ENCODE results near the gene SGMS1.
"Not testable (repeated sequence)": the region's sequence is repeated elsewhere in the genome, so short reads cannot be mapped to it uniquely, and the experiment has no call there.

SGMS1 gene

DNA sequence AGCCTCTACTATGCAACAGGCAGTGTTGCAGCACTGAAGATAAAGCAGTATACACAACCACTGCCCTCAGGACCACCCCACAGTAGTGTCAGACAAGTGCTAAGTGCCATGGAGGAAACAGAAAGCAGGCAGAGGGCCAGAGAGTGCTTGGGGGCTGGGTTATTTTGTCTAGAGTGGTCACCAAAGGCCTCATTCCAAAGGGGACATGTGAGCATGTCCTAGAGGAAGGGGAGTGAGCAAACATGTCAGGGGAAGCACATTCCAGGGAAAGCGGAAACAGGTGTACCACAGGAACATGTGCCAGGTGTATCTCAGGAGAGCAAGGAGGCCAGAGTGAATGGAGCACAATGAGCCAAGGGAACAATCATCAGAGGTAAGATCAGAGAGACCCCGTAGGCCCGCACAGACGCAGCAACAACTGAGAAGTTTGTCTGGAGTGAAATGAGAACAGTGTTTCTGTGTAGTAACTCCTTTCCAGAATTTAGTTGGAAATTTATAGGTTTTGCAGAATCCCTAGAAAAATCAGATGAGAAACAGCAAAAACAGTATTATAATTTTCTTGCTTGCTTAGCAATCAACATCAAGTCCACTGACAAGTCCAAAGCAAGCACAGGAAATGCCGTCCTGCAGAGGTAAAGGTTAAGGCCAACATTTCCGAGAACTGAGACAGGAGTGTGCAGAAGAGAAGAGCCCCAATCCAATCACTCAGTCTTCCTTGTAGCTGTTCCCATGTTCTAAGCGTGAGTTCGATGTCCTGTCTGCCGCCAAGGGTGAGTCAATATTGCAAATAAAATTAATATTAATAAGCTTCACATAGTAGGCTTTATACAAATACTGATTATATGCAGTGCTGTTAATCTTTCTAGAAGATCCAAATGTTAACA is 67.3 kb downstream of the SGMS1 start:
- DNase-seq (ENCODE audit: low read depth), result no peak

DNA sequence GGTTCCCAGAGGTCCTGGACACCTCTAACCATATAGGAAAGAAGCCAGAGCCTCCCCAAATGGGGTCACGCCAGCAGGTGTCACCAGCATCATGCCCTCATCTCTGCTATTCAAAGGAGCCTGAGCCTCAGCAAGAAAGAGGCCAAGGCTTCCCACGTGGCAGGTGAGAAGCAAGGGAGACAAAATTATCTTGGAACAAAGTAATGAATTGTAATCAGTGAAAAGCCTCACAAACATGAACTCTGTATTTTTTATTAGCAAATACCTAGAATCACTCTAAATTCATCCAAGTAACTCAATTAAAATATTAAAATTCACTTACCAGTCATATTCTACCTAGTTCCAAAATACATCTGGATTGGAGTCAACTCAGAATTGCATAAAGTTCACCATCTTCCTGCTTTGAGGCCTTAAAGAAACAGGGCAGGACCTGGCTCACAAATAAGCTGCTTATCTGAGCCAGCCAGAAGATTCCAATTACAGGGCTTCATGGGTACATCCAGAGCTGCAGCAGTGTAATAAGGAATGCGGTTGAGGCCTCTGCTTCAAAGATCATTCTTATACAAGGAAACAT is 68.7 kb downstream of the SGMS1 start:
- no peak for DNase-seq (ENCODE audit: low read depth)

DNA sequence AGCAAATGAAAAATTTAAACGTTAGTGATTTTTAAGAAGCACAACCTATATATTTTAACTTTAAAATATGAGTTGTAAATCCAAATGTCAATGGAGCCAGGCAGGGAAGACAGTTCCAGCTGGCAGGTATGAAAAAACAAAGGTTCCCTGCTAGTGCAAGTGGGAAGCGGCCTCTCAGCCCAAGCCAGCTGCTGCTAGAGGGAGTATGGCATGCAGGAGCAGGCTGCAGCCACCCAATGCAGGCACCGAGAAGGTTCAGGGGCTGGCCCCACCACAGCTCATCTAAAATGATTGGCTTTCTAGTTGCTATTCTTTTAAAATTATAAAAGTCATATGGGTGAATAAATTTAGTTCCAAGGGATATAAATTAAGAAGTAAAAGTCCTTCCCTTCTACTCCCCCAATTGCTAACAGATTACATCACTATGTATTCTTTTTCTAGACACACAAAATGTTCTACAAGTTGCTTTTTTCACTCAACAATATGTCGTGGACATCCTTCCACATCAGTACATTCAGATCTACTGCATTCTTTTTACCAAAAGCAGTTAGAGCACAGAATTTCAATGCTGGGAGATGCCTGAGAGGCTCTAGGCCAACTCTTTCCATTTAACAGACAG is 69.3 kb downstream of the SGMS1 start:
- no peak for DNase-seq (ENCODE audit: low read depth)

DNA sequence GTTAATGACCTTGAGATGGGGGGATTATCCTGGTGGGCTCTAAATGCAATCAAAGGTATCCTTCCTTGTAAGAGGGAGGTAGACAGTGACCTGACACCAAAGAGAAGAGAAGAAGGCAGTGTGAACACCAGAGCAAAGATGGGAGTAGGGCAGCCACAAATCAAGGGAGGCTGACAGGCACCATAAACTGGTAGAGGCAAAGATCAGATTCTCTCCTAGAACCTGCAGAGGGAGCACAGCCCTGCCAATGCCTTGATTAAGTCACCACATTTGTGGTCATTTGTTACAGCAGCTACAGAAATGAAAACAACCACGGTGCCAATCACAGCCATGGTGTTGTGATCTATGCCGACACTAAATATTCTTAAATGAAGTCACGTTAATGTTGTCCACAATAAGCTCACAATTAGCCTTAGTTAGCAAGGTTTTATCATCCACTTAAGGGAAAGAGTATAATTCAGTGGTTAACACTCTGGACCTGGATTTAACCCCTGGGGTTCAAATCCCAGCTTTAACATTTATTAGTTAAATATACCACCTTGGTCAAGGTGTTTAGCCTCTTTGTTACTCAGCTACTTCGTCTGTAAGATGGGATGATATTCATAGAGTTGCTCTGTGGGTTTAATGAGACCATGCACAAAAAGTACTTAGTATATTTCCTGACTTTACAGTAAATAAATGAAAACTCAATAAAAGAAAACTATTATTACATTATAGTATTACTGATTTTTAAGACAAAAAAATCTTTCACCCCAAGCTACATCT is 70.8 kb downstream of the SGMS1 start:
- DNase-seq (ENCODE audit: low read depth), result no peak

DNA sequence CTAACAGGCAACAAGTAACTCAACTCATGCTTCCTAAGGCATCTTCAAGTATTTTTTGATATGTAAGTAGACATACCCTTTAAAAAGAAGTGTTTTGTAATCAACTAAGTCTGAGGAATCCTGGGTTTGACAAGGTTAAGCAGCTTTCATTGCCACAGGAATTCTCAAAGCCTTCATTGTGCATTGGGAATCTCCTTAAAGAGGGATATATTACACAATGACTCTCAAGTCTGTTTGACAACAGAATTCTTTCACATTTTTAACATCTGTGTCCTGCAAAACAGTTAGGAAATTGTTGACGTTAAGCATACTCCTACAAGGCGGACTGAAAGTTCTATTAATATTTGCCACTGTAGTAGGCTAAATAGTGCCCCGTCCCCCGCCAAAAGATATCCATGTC is 71.4 kb downstream of the SGMS1 start:
- peak; percentile 80 for DNase-seq (ENCODE audit: low read depth)

DNA sequence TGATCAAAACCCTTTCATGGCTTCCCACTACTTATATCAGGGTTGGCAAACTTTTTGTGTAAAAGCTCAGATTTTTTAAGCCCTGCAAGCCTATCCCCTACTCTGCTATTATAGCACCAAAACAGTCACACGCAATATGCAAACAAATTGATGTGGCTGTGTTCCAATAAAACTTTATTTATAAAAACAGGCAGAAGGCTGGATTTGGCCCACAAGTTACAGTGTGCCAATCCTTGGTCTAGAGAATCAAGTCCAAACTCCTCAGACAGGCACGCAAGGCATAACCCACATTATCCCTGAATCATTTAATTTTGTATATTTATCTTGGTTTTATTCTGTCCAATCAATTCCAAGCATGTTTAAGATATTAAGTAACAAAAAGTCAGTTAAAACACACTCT is 71.9 kb downstream of the SGMS1 start:
- DNase-seq (ENCODE audit: low read depth), result no peak

DNA sequence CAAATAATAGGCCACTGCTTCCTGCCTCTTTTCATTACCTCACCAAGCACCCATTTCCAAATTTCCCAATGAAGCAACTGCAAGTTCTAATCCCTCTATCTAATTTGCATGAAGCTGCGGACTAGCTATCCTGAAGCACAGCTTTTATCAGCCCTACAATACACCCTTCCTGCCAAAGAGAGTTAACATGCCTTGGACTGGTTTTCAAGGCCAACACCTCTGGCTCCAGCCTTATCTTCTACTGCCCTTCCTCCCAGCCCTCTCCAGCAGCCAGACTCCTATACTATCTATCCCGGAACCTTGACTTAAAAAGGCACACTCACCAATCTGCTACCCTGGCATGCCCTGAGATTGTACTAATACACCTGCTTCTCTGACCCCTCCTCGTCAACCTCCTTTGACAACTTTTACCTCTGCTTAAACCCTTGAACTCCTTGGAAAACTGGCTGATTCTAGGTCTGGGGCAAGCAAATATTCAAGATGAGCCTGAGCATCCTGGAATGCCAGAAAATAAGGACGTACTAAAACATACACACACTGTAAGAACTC is 73.4 kb downstream of the SGMS1 start:
- DNase-seq (ENCODE audit: low read depth), result no peak

DNA sequence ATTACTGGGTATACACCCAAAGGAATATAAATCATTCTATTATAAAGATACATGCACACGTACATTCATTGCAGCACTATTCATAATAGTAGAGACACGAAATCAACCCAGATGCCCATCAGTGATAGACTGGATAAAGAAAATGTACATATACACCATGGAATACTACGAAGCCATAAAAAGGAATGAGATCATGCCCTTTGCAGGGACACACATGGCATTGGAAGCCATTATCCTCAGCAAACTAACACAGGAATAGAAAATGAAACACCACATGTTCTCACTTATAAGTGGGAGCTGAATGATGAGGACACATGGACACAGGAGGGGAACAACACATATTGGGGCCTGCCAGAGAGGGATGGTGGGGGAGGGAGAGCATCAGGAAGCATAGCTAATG is 74.6 kb downstream of the SGMS1 start:
- DNase-seq (ENCODE audit: low read depth), result not testable (repeated sequence)

DNA sequence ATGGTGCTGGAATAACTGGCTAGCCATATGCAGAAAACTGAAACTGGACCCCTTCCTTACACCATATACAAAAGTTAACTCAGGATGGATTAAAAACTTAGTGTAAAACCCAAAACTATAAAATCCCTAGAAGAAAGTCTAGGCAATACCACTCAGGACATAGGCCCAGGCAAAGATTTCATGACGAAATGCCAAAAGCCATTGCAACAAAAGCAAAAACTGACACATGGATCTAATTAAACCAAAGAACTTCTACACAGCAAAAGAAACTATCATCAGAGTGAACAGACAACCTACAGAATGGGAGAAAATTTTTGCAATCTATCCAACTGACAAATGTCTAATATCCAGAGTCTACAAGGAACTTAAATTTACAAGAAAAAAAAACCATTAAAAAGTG is 75.3 kb downstream of the SGMS1 start:
- DNase-seq (ENCODE audit: low read depth), result not testable (repeated sequence)

DNA sequence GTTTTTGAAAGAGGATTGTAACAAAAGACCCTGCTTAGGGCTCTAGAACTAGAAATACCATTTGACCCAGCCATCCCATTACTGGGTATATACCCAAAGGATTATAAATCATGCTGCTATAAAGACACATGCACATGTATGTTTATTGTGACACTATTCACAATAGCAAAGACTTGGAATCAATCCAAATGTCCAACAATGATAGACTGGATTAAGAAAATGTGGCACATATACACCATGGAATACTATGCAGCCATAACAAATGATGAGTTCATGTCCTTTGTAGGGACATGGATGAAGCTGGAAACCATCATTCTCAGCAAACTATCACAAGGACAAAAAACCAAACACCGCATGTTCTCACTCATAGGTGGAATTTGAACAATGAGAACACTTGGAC is 77.5 kb downstream of the SGMS1 start:
- DNase-seq (ENCODE audit: low read depth), result not testable (repeated sequence)

DNA sequence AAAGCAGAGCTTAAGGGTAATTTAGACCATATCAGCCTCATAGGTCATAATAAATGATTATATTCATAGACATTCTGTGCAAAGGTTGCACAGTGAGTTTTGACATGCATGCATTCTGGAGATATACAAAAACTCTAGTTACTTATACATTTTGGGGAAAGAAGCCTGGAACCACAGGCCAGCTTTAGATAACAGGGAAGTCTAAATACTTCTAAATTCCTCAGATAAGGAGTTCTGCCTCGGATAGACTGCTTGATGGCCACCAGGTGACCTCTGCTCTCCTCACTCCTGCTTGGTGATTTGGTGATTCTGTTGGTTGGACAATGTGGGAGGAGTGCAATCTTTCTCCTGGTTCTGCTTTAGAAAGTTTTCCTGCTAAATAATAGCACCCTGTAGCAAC is 77.9 kb downstream of the SGMS1 start:
- DNase-seq (ENCODE audit: low read depth), result no peak

DNA sequence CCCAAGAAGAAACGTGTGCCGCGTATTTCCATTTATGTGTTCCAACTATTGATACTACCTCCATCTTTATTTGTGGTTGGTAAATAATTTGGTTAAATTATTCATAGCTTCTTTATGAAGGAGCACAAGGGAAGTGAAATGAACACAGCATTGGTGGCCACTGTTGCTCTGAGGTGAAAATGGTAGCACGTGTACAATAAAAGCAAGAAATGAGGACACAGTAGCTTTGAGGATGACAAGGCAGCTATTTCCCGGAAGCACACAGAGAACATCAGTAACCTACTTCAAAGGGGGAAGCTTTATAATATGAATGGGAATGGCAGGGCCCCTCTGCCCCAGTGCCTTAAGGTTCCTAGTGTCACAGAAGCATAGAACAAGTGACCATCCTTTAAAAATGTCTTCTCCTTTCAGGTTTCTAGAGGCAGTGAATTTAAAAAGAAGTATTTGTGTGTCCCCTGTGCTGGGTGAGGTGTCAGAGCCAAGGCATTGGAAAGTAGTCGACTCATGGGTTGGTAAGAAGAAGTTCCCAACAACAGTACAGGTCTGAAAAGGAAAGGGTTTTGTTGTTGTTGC is 78.8 kb downstream of the SGMS1 start:
- no peak for DNase-seq (ENCODE audit: low read depth)

DNA sequence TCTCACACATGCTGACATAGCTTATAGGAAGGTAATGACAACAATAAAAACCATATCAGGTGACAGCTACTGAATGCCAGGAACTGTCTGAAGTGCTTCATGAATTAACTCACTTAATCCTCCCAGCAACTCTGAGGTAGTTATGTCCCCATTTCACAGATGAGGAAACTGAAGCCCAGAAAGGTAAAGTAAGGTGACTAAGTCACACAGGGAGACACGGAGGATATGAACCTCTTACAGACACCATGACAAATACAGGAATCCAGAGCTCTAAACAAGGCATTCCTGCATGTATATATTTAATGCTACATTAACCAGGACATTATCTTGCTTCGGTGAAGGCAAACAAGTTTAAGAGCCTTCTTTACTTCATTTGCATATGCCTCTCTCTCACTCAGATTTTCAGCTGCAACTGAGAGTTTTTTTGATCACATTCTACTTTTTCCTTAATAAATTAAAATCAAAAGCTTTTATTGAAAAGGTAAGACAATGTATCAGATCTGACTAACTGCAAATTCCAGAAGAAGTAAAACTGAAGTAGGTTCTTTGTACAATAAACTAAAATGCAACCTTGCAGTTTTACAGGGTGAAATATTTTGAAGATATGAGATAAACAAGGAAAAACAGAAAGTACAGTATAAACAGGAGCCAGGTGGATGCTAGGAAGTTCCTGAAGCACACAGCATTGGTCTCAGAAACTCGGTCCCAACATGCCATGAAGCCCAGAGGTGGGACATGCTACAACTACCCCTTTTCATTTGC is 79.5 kb downstream of the SGMS1 start:
- no peak for DNase-seq (ENCODE audit: low read depth)

DNA sequence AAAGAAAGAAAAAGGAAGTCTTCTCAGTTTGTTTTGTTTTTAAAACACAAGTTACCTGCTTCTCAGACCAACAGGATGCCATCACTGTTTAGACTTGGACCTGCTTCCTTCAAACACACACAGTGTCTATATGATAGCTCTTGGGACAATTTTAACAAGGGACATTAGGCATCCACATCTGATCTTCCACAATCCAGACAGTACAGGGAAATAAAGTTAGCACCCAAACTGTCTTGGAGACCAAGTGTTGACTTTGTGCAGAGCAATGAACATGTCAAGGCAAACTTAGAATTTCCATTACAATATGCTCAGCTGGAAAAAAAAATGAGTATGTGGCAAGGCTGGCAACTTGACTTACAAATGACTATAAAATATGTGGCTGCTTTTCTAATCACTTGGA is 80.9 kb downstream of the SGMS1 start:
- no peak for DNase-seq (ENCODE audit: low read depth)

DNA sequence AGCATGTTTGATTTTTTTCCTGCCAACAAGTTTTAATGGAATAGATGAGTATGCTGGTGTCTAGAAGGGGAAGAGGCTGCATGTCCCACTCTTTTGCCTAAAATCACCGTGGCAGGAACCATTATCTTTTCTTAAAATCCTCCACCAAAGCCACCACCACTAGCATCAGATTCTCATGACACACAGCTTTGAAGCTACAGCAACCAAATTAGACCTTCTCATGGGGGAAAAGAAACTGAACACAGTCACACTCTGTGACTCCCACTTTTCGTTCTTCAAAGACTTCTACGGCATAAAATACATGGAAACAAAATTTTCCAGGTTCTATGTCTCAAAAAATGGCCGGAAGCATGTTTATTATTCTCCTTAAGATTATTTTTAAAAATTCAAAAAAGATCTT is 81.8 kb downstream of the SGMS1 start:
- no peak for DNase-seq (ENCODE audit: low read depth)

DNA sequence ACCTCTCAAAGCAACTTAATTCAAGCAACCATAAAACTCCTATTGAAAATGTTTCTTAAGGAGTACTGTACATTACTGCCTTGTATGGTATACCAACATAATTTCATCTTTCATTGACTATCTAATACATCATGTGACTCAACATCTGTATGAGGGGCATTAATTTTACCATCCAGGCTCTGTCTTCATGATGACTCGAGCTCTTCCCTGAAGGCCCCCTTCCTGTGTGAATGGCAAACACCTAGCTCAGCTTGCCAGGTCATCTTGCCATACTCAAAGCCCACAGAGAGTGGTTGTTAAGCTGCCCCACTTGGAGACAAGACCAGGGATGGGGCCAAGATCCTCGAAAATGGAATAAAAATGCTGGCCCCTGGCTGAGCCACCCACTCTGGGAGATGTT is 82.4 kb downstream of the SGMS1 start:
- no peak for DNase-seq (ENCODE audit: low read depth)

DNA sequence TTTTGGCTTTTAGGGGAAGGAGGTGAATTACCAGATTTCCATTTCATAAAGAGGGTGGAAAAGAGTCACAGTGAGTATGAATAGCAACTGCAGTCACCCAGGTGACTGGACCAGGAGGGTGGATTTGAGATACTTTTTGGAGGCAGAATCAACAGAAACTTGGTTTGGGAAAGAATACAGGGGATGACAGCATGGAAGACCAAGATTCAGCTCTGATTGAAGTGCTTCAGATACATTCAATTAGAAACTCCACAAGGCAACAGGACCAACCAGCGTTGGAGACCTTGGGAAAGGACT is 83.0 kb downstream of the SGMS1 start:
- DNase-seq (ENCODE audit: low read depth), result no peak

DNA sequence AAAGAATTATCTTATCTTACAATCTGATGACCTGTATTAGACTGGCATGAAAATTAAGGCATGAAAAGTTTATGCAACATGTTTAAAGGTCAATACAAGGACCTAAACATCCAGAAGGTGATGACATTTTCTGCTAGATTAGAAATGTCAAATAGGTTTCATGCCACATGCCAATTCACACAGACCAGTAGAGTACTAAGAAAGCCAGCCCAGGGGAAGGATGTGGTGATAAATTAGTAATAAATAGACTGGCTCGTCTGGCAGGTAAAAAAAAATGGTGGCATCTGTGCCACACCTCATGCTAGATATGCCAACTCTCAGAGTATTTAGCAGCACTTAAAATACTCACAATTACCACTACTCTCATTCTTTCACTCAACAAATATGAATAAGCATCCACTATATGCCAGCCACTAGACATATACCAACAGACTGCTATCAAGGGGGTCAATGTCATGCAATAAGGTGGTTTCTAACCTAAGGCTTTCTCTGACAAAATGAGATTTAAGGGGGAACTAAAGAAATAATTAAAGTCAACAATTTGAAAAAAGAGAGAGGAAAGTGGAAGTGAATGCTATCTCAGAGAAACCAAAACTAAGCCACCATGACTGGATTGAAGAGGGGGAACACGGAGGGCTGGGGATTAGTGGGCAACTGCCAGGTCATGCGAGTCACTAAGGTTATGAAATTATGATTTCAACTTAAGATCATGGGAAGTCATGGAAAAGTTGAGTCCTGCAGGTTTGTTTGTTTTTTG is 83.5 kb downstream of the SGMS1 start:
- DNase-seq (ENCODE audit: low read depth), result no peak

DNA sequence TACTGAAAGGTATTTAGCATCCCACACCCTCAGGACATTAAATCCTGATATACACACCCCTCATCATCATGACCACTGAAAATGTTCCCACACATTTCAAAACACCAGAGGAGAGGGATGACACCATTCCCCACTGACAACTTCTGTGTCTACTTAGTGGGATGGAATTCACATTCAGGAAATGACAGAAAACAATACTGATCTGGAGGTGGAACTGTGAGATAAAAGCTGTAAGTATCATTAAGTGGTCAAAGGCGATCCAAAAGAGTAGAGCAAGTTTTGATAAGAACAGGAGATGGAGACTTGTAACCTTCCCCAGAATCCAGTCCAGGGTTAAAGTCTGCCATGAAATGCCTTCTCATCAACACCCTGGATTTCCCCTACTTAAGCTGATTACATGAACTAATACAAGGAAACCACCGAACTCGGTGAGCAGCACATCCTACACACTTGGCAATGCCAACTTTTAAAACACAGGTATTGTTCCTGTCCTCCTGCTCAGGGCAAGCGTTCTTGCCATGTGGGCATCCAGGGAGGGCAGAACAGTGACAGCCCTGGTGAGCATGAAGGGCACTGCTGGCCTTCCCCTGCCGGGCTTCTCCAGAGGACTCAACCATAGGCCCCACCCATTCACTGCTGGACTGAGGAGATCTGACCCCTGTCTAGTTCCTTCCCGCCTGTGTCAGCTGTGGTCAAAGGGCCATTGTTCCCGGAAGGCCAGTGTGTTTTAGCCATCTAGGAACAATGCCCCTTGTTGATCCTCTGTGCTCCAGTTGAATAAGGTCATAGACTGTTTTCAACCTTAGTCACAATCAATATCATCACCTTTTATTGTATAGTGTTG is 85.0 kb downstream of the SGMS1 start:
- no peak for DNase-seq (ENCODE audit: low read depth)

All from GM04504 (cell line).